H9 (cell line): Measurements from ENCODE around the gene RNF186. TPM values are rescaled to one million over a fixed set of nuclear protein-coding genes. Genes with fewer than 3 reads are reported as not detected.

Experiments used
- DNase-seq: peaks from one replicate; pipeline ENCODE4 v3.0.0-alpha.2; 2017
- H2AFZ ChIP-seq: one replicate; pipeline ENCODE4 v1.6.1; 2013; ENCODE audit warnings: mild to moderate bottlenecking, low read length, control low read depth, moderate library complexity
- H2AK5ac ChIP-seq: 2 replicates; pipeline ENCODE4 v1.6.1; 2013; ENCODE audit warnings: low read length, control low read depth, mixed read lengths; ENCODE audit not compliant: insufficient read length
- H2BK120ac ChIP-seq: one replicate; pipeline ENCODE4 v1.6.1; 2013; ENCODE audit warnings: low read depth, mild to moderate bottlenecking, low read length, control low read depth, inconsistent platforms; ENCODE audit not compliant: poor library complexity, severe bottlenecking
- H2BK12ac ChIP-seq: 2 replicates; pipeline ENCODE4 v1.6.1; 2013; ENCODE audit warnings: low read length, control low read depth, mixed read lengths, low read depth; ENCODE audit not compliant: insufficient read length
- H2BK15ac ChIP-seq: 2 replicates; pipeline ENCODE4 v1.6.1; 2013; ENCODE audit warnings: low read depth, low read length, control low read depth
- H2BK20ac ChIP-seq: one replicate; pipeline ENCODE4 v1.6.1; 2013; ENCODE audit warnings: low read depth, mild to moderate bottlenecking, low read length, control low read depth, inconsistent platforms; ENCODE audit not compliant: poor library complexity, severe bottlenecking
- H2BK5ac ChIP-seq: 2 replicates; pipeline ENCODE4 v1.6.1; 2013; ENCODE audit warnings: low read length, control low read depth, mixed read lengths; ENCODE audit not compliant: insufficient read length
- H3K14ac ChIP-seq: 2 replicates; pipeline ENCODE4 v1.6.1; 2013; ENCODE audit warnings: low read length, control low read depth; ENCODE audit not compliant: insufficient read depth
- H3K18ac ChIP-seq: 2 replicates; pipeline ENCODE4 v1.6.1; 2013; ENCODE audit warnings: low read depth, mild to moderate bottlenecking, mixed read lengths, low read length, control low read depth; ENCODE audit not compliant: insufficient read length
- H3K23ac ChIP-seq: 2 replicates; pipeline ENCODE4 v1.6.1; 2013; ENCODE audit warnings: low read length, control low read depth, mixed read lengths, low read depth; ENCODE audit not compliant: insufficient read length
- H3K23me2 ChIP-seq: 2 replicates; pipeline ENCODE4 v1.6.1; 2013; ENCODE audit warnings: low read depth, mild to moderate bottlenecking, mixed read lengths, low read length, control low read depth; ENCODE audit not compliant: insufficient read length, poor library complexity, severe bottlenecking
- H3K27ac ChIP-seq: 2 replicates; pipeline ENCODE4 v1.5.1; 2013; ENCODE audit warnings: low read length, control low read depth, mixed read lengths, low read depth; ENCODE audit not compliant: insufficient read length
- H3K27me3 ChIP-seq: 2 replicates; pipeline ENCODE4 v1.6.1; 2013; ENCODE audit warnings: low read length, control low read depth, inconsistent platforms; ENCODE audit not compliant: insufficient read depth
- H3K4ac ChIP-seq: 2 replicates; pipeline ENCODE4 v1.6.1; 2013; ENCODE audit warnings: low read depth, mild to moderate bottlenecking, control low read depth, inconsistent platforms, low read length, moderate library complexity
- H3K4me1 ChIP-seq: 2 replicates; pipeline ENCODE4 v1.6.1; 2013; ENCODE audit warnings: low read length, control low read depth, inconsistent platforms; ENCODE audit not compliant: insufficient read depth
- H3K4me2 ChIP-seq: 2 replicates; pipeline ENCODE4 v1.6.1; 2013; ENCODE audit warnings: low read length, control low read depth, mixed read lengths; ENCODE audit not compliant: insufficient read length, insufficient read depth
- H3K56ac ChIP-seq: 2 replicates; pipeline ENCODE4 v1.6.1; 2013; ENCODE audit warnings: low read depth, mild to moderate bottlenecking, mixed read lengths, low read length, control low read depth; ENCODE audit not compliant: insufficient read length
- H3K79me1 ChIP-seq: 2 replicates; pipeline ENCODE4 v1.6.1; 2013; ENCODE audit warnings: low read depth, mild to moderate bottlenecking, moderate library complexity, low read length, control low read depth, inconsistent platforms; ENCODE audit not compliant: insufficient read depth, poor library complexity, severe bottlenecking
- H3K79me2 ChIP-seq: 2 replicates; pipeline ENCODE4 v1.6.1; 2013; ENCODE audit warnings: low read length, control low read depth, inconsistent platforms; ENCODE audit not compliant: insufficient read depth
- H3K9ac ChIP-seq: 2 replicates; pipeline ENCODE4 v1.6.1; 2013; ENCODE audit warnings: low read length, control low read depth, mixed read lengths; ENCODE audit not compliant: insufficient read length; ENCODE audit errors: extremely low read depth
- H3K9me3 ChIP-seq: one replicate; pipeline ENCODE4 v1.6.1; 2013; ENCODE audit warnings: low read depth, low read length, inconsistent platforms; ENCODE audit not compliant: control insufficient read depth
- H3T11ph ChIP-seq: one replicate; pipeline ENCODE4 v1.6.1; 2013; ENCODE audit warnings: mild to moderate bottlenecking, low read length, control low read depth, inconsistent platforms
- H4K20me1 ChIP-seq: one replicate; pipeline ENCODE4 v1.6.1; 2013; ENCODE audit not compliant: control insufficient read depth, insufficient read length, insufficient read depth
- H4K5ac ChIP-seq: 2 replicates; pipeline ENCODE4 v1.6.1; 2013; ENCODE audit warnings: low read depth, mild to moderate bottlenecking, mixed read lengths, low read length, control low read depth; ENCODE audit not compliant: insufficient read length
- H4K8ac ChIP-seq: replicated peaks from 2 replicates; pipeline ENCODE4 v1.6.1; 2013; ENCODE audit warnings: low read length, control low read depth, mixed read lengths, low read depth; ENCODE audit not compliant: insufficient read length
- H4K91ac ChIP-seq: 2 replicates; pipeline ENCODE4 v1.6.1; 2013; ENCODE audit warnings: low read depth, mild to moderate bottlenecking, moderate library complexity, mixed read lengths, low read length, control low read depth; ENCODE audit not compliant: insufficient read length
- H3K27ac Mint-ChIP-seq, 3 experiments: 2 replicates in 2 of 3; 3 replicates in 1 of 3; pipeline ENCODE4 v1.8.0; 2020 to 2021; ENCODE audit warnings: mixed read lengths in 3 of 3, mild to moderate bottlenecking in 1 of 3, moderate library complexity in 1 of 3
- H3K27me3 Mint-ChIP-seq: 2 replicates; pipeline ENCODE4 v1.8.0; 2021; ENCODE audit warnings: low read depth, mild to moderate bottlenecking, moderate library complexity, mixed read lengths
- H3K36me3 Mint-ChIP-seq, 3 experiments: 2 replicates in 2 of 3; 3 replicates in 1 of 3; pipeline ENCODE4 v1.8.0; 2020 to 2021; ENCODE audit warnings: low read depth in 3 of 3, mixed read lengths in 3 of 3; ENCODE audit not compliant: insufficient read depth in 1 of 3
- H3K4me1 Mint-ChIP-seq, 2 experiments: 2 replicates each; pipeline ENCODE4 v1.8.0; 2020; ENCODE audit warnings: mixed read lengths in 2 of 2
- H3K4me3 Mint-ChIP-seq, 2 experiments: 2 replicates in 1 of 2; 3 replicates in 1 of 2; pipeline ENCODE4 v1.8.0; 2020 to 2021; ENCODE audit warnings: mild to moderate bottlenecking in 2 of 2, mixed read lengths in 2 of 2, moderate library complexity in 1 of 2
- H3K9me3 Mint-ChIP-seq, 2 experiments: 2 replicates in 1 of 2; 3 replicates in 1 of 2; pipeline ENCODE4 v1.8.0; 2020; ENCODE audit warnings: mild to moderate bottlenecking in 2 of 2, mixed read lengths in 2 of 2, moderate library complexity in 1 of 2
- WGBS: extraction: QIAGEN DNeasy Blood & Tissue Kit; methylation state at CpG from one replicate; pipeline ENCODE4 v1.1.7; 2013; ENCODE audit warnings: missing lambda C conversion rate, low lambda C conversion rate, mixed read lengths; ENCODE audit not compliant: insufficient read length; ENCODE audit errors: extremely low coverage; 5-methylcytosine and 5-hydroxymethylcytosine counted together
- total RNA-seq: library from RNA; stranded (reverse); gene quantifications from 2 replicates; pipeline ENCODE4 v1.2.1, GENCODE V29; 2021
- TF ChIP-seq, protein P1 (sequence below): fragments of 200-600 bp; sonication (generic); conservative IDR thresholded peaks from 3 replicates; pipeline ENCODE4 v1.8.0; 2021; ENCODE audit warnings: antibody characterized with exemption, mild to moderate bottlenecking

The RNF186 gene
- total RNA-seq, 1 experiment from 2014 or later = not detected

DNA sequence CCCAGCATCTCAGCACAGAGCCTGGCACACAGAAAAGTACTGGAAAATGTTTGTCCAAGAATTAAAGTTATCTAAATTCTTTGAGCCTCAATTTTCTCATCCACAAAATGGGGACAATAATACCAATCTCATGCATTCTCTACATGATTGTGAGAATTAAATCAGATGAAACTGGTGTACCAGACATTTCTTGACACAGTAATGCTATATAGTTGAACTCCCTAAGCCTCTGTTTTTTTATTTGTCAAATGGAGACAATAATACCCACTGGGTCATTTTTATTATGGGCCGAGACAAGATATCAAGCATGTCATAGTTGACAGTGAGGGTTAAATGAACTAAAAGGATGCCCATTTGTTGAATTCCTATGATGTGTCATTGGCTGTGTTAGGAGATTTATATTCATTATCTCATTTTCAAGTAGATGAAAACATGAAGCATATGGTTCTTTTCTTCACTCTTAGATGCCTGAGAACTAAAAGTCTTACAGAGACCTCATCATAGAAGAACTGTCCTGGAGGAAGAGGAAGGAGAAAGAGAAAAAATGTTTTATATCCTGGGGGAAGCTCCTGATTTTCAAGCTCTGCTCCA is 49.6 kb upstream of the RNF186 start:
- no peak overlapping the region for H3K14ac ChIP-seq
- no peaks in the 10 kb centered on the region for H3K23me2 ChIP-seq
- no peak for DNase-seq
- H3K27ac ChIP-seq = no peak overlapping the region
- no peak overlapping the region for H2AK5ac ChIP-seq
- no peak overlapping the region for H3K4me3 Mint-ChIP-seq
- no peak overlapping the region for H3K4me2 ChIP-seq
- H3K27ac Mint-ChIP-seq = no peak overlapping the region
- no peak overlapping the region for H3T11ph ChIP-seq
- no peak overlapping the region for H2BK20ac ChIP-seq
- no peak overlapping the region for H4K91ac ChIP-seq
- H3K79me2 ChIP-seq = no peaks in the 10 kb centered on the region
- peaks cover 8 to 9% of the 10 kb centered on the region in 2 experiments; a peak in 3 of 4 replicates for H3K4me1 Mint-ChIP-seq
- H4K20me1 ChIP-seq = no peaks in the 10 kb centered on the region
- H2BK15ac ChIP-seq = no peak overlapping the region
- no peaks in the 10 kb centered on the region for H3K79me1 ChIP-seq
- H3K56ac ChIP-seq = no peak overlapping the region
- peaks cover 19% of the 10 kb centered on the region for H3K27me3 Mint-ChIP-seq
- H3K9ac ChIP-seq = no peak overlapping the region
- no peak overlapping the region for H4K5ac ChIP-seq
- peaks cover 0 to 10% (median 9%) of the 10 kb centered on the region in 3 experiments; a peak in 4 of 7 replicates for H3K36me3 Mint-ChIP-seq
- no CpG with 5 or more reads among the region's 1 CpG for WGBS
- H2BK120ac ChIP-seq = no peak overlapping the region
- H2BK5ac ChIP-seq = no peak overlapping the region
- H3K4me1 ChIP-seq = no peaks in the 10 kb centered on the region
- no peak overlapping the region for H2AFZ ChIP-seq
- H3K23ac ChIP-seq = no peak overlapping the region
- no peaks in the 10 kb centered on the region for H3K27me3 ChIP-seq
- H3K18ac ChIP-seq = no peak overlapping the region
- peaks cover 11 to 15% of the 10 kb centered on the region in 2 experiments for H3K9me3 Mint-ChIP-seq
- H4K8ac ChIP-seq = no peak overlapping the region
- H2BK12ac ChIP-seq = no peak overlapping the region
- TF ChIP-seq, protein P1, sequence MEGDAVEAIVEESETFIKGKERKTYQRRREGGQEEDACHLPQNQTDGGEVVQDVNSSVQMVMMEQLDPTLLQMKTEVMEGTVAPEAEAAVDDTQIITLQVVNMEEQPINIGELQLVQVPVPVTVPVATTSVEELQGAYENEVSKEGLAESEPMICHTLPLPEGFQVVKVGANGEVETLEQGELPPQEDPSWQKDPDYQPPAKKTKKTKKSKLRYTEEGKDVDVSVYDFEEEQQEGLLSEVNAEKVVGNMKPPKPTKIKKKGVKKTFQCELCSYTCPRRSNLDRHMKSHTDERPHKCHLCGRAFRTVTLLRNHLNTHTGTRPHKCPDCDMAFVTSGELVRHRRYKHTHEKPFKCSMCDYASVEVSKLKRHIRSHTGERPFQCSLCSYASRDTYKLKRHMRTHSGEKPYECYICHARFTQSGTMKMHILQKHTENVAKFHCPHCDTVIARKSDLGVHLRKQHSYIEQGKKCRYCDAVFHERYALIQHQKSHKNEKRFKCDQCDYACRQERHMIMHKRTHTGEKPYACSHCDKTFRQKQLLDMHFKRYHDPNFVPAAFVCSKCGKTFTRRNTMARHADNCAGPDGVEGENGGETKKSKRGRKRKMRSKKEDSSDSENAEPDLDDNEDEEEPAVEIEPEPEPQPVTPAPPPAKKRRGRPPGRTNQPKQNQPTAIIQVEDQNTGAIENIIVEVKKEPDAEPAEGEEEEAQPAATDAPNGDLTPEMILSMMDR = no peak
- H3K4ac ChIP-seq = no peak overlapping the region
- H3K9me3 ChIP-seq = no peaks in the 10 kb centered on the region
